ENCODE results near the gene PCGF6. TPM values are rescaled to one million over a fixed set of nuclear protein-coding genes. Genes with fewer than 3 reads are reported as not detected.

Gene PCGF6
- total and polyA plus RNA-seq, 2 donors (not counting 1 experiment from before 2014, with no cell fraction given): 3.5 to 7.4 TPM

DNA sequence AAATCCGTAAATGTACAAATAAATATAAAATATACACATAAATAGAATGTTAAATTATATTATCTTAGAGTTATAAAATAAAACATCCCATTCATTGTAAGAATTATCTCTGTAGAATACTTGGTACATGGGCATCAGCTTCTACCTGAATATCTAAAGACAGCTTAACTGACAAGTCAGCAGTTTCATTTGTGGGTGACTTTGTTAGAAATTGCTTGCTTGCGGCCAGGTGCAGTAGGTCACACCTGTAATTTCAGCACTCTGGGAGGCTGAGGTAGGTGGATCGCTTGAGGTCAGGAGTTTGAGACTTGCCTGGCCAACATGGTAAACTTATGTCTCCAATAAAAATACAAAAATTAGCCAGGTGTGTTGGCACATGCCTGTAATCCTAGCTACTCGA lies 14.6 kb downstream of the PCGF6 start:
- Mint-ChIP-seq H3K27me3 (no peaks in the 10 kb centered on the region), H3K9me3 (ENCODE audit: insufficient read depth) (no peaks in the 10 kb centered on the region)
- POLR2A ChIA-PET: no interaction called here

DNA sequence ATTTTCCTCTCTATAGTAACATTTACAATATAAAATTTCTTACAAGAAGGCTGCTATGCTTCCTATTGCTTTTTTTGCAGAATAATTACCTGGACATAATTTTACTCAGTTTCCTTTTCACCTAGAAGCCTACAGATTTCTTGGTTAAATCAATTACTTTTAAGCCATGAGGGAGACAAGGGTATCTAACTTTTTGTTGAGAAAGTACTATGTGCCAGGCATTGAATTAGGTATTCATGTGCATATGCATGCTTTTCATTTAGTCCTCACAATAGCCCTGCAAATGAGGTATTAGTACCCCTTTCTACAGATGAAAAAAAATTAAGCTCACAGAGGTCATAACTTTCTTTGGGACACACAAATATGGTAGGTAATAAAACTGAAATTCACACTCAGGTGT lies 16.4 kb downstream of the PCGF6 start:
- no peak overlapping the region for H3K4me3 ChIP-seq (ENCODE audit: control extremely low read depth in 1 of 5, extremely low read depth in 1 of 5, insufficient read depth in 1 of 5, low read depth in 2 of 5, low read length in 4 of 5)
- H3K27me3 ChIP-seq (replicated peaks in 1 of 4; ENCODE audit: control extremely low read depth in 1 of 4, control insufficient read depth in 3 of 4, insufficient read depth in 4 of 4, low read length in 3 of 4): no peaks in the 10 kb centered on the region
- TF ChIP-seq EZH2 (IDR thresholded peaks at IDR 0.05; ENCODE audit: borderline replicate concordance, insufficient read depth, low read depth, low read length, poor library complexity, severe bottlenecking): no peak
- TF ChIP-seq, protein P1, sequence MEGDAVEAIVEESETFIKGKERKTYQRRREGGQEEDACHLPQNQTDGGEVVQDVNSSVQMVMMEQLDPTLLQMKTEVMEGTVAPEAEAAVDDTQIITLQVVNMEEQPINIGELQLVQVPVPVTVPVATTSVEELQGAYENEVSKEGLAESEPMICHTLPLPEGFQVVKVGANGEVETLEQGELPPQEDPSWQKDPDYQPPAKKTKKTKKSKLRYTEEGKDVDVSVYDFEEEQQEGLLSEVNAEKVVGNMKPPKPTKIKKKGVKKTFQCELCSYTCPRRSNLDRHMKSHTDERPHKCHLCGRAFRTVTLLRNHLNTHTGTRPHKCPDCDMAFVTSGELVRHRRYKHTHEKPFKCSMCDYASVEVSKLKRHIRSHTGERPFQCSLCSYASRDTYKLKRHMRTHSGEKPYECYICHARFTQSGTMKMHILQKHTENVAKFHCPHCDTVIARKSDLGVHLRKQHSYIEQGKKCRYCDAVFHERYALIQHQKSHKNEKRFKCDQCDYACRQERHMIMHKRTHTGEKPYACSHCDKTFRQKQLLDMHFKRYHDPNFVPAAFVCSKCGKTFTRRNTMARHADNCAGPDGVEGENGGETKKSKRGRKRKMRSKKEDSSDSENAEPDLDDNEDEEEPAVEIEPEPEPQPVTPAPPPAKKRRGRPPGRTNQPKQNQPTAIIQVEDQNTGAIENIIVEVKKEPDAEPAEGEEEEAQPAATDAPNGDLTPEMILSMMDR (IDR thresholded peaks at IDR 0.05): no peak
- H3K27me3 Mint-ChIP-seq: no peaks in the 10 kb centered on the region
- no peak overlapping the region for H2AFZ ChIP-seq (ENCODE audit: insufficient read depth, low read depth, low read length, poor library complexity, severe bottlenecking)
- DNase-seq (no peak), ATAC-seq (ENCODE audit: low read depth) (no peak)
- H3K4me1 ChIP-seq (ENCODE audit: control insufficient read depth in 2 of 2, insufficient read depth in 2 of 2, low read length in 2 of 2): no peaks in the 10 kb centered on the region
- no peaks in the 10 kb centered on the region for H3K79me2 ChIP-seq (ENCODE audit: control insufficient read depth, insufficient read depth, low read length)
- no peaks in the 10 kb centered on the region for H3K9me3 Mint-ChIP-seq (ENCODE audit: insufficient read depth)
- no peaks in the 10 kb centered on the region for H3K9me3 ChIP-seq (ENCODE audit: control extremely low read depth in 1 of 3, control insufficient read depth in 2 of 3, insufficient read depth in 1 of 3, low read length in 2 of 3)
- no peak overlapping the region for H3K27ac Mint-ChIP-seq
- no peaks in the 10 kb centered on the region for H4K20me1 ChIP-seq (ENCODE audit: control insufficient read depth, insufficient read depth, low read length, poor library complexity, severe bottlenecking)
- no peak overlapping the region for H3K27ac ChIP-seq (ENCODE audit: low read length in 2 of 2)
- H3K4me2 ChIP-seq (replicated peaks; ENCODE audit: low read depth, low read length, poor library complexity, severe bottlenecking): no peak overlapping the region
- ChIA-PET CTCF (interaction anchor here (0.7 to 3.4 kb wide), 9 partner anchors 10 to 621 kb away, joined by 3 to 30 read pairs (median 6); partner anchors contain the start of genes ATP5MK, CNNM2, CYP17A1 and PCGF6), POLR2A (no interaction called here)
- H3K4me1 Mint-ChIP-seq: no peaks in the 10 kb centered on the region
- intact Hi-C loops (cut with micrococcal nuclease): loop anchor here (1.0 to 10.0 kb wide), 3 partner anchors 270 to 499 kb away; no protein-coding TSS in a partner anchor
- no peak overlapping the region for H3K9ac ChIP-seq (ENCODE audit: low read length)
- H3K4me3 Mint-ChIP-seq: no peak overlapping the region
- peaks cover 3 to 18% of the 10 kb centered on the region in 2 experiments for H3K36me3 ChIP-seq (replicated peaks in 1 of 2; ENCODE audit: control extremely low read depth in 1 of 2, control insufficient read depth in 1 of 2, extremely low read depth in 1 of 2, insufficient read depth in 2 of 2, low read length in 1 of 2)

More for the DNA sequence above, 14.6 kb downstream of the PCGF6 start:
- H3K36me3 ChIP-seq (replicated peaks in 1 of 2; ENCODE audit: control extremely low read depth in 1 of 2, control insufficient read depth in 1 of 2, extremely low read depth in 1 of 2, insufficient read depth in 2 of 2, low read length in 1 of 2): peaks cover 3 to 18% of the 10 kb centered on the region in 2 experiments
- no peak overlapping the region for H3K4me3 ChIP-seq (ENCODE audit: control extremely low read depth in 1 of 5, extremely low read depth in 1 of 5, insufficient read depth in 1 of 5, low read depth in 2 of 5, low read length in 4 of 5)
- DNase-seq: no peak
- no peak overlapping the region for H3K27ac ChIP-seq (ENCODE audit: low read length in 2 of 2)
- intact Hi-C loops (cut with micrococcal nuclease): loop anchor here (10.0 kb wide), 1 partner anchor 272 kb away; no protein-coding TSS in a partner anchor
- Mint-ChIP-seq H3K27ac (no peak overlapping the region), H3K4me3 (no peak overlapping the region), H3K4me1 (no peaks in the 10 kb centered on the region)
- no peak overlapping the region for H3K9ac ChIP-seq (ENCODE audit: low read length)
- ATAC-seq (ENCODE audit: low read depth): no peak
- WGBS (ENCODE audit: insufficient coverage): 100% methylated on average over 1 of the region's 4 CpGs
- no peak overlapping the region for H3K4me2 ChIP-seq (replicated peaks; ENCODE audit: low read depth, low read length, poor library complexity, severe bottlenecking)
- no peak for TF ChIP-seq EZH2 (IDR thresholded peaks at IDR 0.05; ENCODE audit: borderline replicate concordance, insufficient read depth, low read depth, low read length, poor library complexity, severe bottlenecking)
- TF ChIP-seq, protein P1 (IDR thresholded peaks at IDR 0.05): no peak
- no peaks in the 10 kb centered on the region for H3K27me3 ChIP-seq (replicated peaks in 1 of 4; ENCODE audit: control extremely low read depth in 1 of 4, control insufficient read depth in 3 of 4, insufficient read depth in 4 of 4, low read length in 3 of 4)
- no peak overlapping the region for H2AFZ ChIP-seq (ENCODE audit: insufficient read depth, low read depth, low read length, poor library complexity, severe bottlenecking)
- no peaks in the 10 kb centered on the region for H3K79me2 ChIP-seq (ENCODE audit: control insufficient read depth, insufficient read depth, low read length)
- CTCF ChIA-PET: no interaction called here
- H3K4me1 ChIP-seq (ENCODE audit: control insufficient read depth in 2 of 2, insufficient read depth in 2 of 2, low read length in 2 of 2): no peaks in the 10 kb centered on the region
- no peaks in the 10 kb centered on the region for H4K20me1 ChIP-seq (ENCODE audit: control insufficient read depth, insufficient read depth, low read length, poor library complexity, severe bottlenecking)
- H3K9me3 ChIP-seq (ENCODE audit: control extremely low read depth in 1 of 3, control insufficient read depth in 2 of 3, insufficient read depth in 1 of 3, low read length in 2 of 3): no peaks in the 10 kb centered on the region

Data from B cell (primary cell).